GM19397 (cell line): ENCODE measurements around the gene SMYD3.

Experiments used
- ATAC-seq: cut with Tn5 transposase; IDR thresholded peaks from one replicate; pipeline ENCODE4 v1.9.1; 2021; ENCODE audit warnings: mild to moderate bottlenecking, moderate library complexity; ENCODE audit not compliant: unreplicated experiment

SMYD3 gene

DNA sequence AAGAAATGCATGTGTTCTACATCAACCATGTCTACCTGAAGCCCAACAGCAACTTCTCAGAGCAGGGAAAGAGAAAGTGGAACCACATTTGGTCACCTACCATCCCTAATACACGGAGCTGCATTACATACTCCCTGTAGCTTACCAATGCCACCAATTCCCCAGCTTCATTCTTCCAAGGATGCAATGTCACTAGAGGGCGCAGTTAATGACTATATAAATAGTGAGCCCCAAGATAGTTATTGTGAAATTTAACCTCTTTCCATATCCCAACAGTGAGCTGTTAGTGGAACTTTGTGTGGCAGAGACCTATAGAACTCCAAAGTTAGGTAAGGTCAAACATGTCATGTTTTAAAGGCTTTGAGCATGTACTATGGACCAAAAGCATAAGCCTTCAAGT lies 618.3 kb downstream of the SMYD3 start:
- ATAC-seq, result no peak

DNA sequence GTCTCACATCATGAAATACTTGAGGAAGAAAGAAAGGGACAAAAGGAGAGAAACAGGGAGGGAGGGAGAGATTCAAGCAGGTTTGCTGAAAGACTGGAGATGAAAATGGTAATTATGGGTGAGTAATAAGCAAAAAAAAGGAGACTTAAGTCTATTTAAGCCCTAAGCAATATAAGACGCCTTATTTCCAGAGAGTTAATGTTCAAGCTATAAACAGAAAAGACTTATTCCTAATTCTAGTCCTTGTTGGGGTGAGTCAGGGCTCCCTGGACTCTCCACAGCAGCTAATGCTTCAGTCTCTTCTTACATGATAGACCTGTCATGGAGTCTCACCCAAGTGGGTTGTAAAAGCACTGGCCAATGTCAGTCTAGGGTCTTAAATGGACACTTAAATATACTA lies 619.2 kb downstream of the SMYD3 start:
- ATAC-seq, result no peak

DNA sequence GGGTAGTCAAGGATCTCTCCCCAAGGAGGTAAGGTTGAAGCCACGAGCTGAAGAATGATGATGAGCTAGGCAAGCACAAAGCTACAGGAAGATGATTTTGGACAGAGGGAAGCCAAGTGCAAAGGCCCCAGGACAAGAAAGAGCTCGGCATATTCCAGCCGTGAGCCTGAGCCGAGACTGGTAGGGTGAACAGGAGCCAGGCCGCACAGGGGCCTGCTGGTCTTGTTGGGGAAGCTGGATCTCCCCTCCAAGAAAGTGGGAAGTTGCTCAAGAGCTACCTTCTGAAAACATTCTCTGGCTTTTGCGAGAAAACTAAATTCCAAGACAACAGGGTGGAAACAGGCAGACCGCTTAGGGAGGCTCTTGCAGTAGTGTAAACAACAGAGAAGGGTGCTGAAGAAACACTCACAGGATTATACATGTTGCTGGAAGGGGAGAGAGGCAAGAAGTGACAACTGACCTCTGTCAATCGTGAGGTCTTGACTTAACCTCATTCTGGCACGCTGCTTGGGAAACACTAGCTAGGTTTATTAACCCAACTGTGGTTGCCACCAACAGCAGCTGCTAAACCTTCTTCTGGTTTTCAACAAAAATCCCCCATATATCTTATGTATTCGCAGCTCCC lies 625.2 kb downstream of the SMYD3 start:
- ATAC-seq, result no peak

DNA sequence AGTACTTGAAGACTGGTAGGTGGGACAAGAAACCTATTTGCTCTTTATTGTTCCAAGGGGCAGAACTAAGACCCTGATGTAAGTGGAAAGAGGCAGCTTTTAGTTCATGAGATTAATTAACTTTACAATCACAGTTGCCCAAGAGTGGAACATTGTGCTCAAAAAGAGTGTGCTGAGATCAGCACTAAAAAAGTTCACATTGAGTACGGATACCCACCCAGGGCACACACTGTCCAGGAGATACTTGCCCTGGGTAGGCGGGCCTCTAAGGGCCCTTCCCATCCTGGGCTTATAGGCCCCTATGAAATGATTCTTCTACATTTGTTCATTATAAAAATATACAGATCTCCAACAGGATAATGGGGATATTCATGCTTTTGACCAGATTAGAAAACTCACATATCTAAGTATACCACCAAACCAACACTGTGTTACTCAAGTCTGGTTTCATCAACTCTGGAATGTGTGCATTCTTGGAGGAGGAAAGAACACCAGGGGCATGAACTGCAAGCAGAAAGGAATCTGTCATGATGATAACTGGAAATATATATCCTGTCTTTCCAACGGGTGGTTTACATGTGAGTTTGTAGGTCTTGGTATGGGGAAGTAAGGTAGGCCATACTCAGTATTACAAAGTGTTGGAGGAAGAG lies 626.2 kb downstream of the SMYD3 start:
- ATAC-seq, result no peak

DNA sequence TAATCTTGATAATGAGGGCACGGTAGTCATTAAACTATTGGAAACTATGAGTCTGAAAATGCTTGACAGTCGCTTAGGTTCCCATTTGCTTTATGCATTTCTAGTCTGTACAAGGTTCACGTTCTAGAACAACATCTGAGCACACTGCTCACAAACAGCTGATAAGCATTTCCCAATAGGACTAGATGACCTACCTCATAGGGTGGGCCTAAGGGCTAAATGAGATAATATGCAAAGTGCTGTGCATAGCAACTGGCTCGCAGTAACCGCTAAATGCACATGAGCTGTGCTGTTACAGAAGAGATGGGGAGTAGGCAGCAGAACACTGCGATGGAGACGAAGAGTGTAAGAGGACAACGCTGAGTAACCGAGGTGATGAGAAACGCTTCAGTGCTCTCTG lies 628.0 kb downstream of the SMYD3 start:
- ATAC-seq, result no peak

DNA sequence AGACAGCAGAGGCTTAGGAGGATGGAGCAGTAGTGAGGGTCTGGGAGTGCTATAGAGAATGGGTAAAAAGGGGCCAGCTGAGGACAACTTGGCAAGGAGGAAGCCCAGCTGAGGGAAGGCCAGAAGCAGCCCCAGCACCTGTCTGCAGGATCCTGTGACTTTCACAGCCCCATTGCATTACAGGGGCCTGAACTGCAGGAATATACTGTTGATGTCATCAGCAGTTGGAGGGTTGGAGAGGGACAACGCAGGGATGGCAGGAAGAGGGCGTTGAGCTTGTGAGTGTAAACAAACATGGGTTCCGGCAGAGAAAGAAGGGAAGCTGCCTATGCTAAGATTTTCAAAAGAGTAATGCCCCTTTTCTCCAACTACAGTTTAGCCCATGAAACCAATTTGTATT lies 628.5 kb downstream of the SMYD3 start:
- no peak for ATAC-seq

DNA sequence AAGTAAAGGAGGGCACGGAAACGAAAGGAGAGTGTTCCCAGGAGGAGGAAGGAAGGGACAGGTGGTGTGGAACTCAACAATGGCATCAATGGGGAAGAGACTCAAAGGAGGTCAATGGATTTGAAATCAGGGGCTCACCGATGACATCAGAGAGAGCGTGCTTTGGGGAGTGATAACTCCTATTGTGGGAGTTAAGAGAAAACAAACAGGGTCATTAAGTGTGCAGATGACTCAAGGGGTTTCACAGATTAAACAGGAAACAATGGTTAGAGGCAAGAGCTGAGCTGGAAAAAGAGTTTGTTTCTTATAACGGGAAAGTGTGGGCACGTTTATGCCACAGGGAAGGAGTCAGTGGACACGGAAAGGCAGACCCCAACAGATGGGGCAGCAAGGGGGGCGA lies 629.1 kb downstream of the SMYD3 start:
- no peak for ATAC-seq

DNA sequence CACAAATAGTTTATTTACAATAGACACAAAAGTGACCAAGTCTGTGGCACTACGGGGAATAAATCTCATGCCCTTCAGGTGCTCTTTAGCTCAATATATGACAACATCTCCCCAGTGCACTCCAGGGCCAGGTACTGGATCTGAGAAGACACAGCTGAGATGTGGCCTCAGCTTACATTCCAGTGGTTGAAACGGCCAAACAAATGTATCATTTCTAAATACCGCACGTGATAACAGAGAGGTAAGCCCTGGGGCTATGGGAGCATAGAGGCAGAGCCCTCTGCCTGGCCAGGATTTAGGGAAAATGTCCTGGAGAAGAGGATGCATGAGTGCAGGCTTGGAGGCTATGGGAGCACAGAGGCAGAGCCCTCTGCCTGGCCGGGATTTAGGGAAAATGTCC lies 630.5 kb downstream of the SMYD3 start:
- ATAC-seq, result no peak

DNA sequence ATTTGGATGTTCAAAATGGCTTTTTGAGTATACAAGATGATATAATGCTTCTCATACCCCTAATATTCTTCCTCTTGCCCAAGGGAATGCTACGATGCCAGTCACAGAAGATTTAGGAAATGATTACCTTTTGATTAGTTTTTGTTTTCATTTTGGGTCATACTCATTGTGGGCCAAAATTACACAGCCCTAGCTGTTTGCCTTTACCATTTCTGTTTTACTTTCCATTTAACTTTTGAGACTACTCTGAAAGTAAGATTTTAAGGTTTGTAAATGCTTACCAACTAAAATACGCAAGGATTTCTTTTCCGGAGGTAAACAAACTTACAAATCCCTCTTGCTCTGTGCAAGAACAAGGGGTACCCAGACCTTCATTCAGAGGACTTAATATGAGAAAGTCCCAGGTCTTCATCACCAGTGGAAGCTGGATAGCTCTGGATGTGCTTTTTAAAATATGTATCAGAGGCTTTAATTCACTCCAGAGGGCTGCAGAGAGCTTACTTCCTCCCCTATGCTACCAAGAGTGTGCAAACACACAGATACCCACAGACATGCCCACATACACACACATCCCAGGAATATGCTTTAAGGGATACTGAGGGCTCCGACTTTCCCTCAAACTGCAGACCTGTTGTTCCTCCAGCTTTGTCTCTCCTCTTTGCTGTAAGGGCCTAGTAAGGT lies 631.4 kb downstream of the SMYD3 start:
- ATAC-seq, result no peak

DNA sequence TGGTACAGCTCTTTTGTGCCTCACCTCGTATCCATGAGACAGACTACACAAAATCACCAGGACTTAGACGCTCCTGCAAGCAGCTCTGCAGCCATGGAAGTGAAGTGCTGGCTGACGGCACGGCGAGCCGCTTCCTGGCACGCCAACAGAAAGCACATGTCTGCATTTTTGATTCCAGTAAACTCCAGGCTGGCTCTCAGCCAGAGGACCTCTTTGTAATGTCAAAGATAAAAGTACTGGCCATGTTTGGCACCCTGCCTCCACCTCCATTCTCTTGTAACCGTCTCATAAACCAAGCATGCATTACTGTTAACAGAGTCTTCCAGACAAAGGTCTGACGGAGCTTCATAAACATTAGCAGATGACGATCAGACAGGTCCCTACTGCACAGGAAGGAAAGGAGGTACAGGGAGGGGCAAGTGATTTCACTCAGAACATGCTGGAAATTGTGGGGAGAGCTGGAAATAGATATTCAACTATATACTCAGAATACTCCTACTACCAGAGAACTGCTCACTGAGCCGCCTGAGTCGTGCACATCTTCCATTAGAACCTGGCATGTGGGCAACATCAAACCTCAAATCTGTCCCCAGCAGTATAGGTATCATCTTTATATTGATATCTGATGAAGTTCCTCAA lies 632.0 kb downstream of the SMYD3 start:
- ATAC-seq, result no peak

DNA sequence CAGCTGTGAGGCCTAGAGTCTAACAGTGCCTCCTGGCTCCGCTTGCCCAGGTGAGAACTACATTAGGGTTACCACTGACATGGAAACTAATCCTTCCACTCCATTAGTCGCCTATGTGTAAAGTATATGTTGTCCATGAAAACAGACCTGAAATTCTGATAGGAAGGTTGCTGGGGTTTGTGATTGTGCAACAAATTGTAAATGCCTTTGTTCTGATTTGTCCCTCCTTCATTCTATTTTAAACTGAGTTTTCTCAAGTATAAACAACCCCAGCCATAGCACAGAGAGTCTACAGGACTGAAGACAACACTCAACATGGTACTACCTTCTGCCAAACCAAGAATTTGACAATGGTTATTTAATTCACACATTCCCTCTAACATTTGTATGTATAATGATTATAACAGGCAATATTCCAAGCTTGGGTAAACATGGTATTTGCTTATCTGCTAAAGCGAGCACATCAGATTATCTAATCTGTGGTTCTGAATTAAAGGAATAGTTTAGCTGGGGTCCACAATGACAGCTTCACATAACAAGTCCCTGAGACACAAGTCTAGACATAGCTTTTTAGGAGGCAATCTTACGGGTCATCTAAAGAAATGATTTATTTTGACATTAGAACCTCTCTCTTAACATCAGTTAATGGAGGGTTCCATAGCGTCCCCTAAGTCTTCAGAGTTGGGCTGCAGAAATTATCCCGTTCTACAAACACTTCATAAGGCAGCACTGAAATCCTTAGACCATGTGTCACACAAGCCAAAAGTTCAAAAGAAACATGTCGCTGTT lies 633.0 kb downstream of the SMYD3 start:
- ATAC-seq, result no peak

DNA sequence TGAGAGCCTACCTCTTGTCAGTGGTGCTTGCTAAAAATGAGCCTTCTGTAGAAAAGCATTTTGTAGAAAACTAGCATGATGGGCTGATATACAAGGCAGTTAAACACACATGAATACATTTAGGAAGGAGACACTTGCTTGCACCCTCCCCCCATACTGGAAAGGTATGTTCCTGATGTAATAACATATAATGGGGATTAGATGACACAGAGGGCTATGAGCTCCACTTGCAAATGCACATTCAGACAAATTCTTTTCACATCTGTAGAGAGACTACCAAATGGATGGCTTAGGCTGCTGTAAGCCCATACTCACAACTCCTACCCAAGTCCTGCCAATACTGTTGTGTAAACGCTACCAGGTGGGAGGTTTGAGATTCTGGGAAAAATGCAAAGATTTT lies 634.0 kb downstream of the SMYD3 start:
- ATAC-seq, result no peak

DNA sequence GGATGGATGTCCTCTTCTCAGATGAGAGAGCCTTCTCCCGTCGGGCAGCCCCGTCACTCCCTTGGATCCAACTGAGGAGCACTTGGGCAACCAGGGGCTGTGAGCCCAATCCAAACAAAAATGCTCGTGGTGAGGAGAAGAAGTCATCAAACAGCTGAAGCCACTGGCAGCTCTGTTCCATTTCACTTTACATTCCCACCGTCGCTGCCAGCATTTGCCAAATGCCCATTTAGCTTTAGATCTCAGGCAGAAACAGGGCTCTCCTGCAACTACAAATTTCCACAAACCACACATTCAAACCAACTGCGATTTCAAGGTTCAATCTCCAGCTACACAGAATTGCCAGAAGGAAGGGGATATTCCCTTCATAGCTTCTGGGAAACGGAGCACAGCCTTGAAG lies 634.6 kb downstream of the SMYD3 start:
- no peak for ATAC-seq

DNA sequence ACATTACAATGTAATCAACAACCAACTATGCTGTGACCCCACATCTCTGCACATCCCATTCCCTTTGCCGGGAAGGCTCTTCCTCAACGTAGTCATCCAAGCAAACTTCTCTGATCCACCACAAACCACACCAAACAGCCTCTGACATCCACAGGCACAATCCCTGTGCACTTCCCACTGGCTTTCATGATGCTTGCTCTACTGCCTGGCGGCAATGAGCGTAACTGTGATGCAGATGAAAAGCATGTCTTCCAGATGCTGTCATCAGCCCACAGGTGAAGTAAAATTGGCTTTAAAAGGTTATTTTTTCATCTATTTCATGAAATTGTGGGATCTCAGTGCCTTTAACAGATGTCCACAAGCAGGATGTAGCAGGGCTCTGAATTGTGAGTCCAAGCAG lies 635.2 kb downstream of the SMYD3 start:
- no peak for ATAC-seq

DNA sequence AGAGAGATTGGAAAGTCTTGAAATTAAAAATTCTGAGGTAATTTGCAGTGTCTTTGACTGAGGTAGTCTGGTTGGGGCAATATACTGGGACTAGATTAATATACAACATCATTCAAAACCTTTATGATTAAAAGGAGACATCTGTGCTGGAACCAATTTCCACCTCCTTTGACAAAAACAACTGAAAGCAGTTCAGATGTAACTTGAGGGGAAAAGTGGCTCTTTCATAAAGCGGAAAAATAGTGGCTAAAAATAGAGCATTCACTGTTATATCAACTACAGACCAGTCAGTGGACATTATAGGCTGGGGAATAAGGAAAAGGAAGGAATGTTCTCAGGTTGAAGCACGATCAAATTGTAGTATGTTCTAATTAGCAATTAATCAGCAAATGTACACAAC lies 635.9 kb downstream of the SMYD3 start:
- no peak for ATAC-seq

DNA sequence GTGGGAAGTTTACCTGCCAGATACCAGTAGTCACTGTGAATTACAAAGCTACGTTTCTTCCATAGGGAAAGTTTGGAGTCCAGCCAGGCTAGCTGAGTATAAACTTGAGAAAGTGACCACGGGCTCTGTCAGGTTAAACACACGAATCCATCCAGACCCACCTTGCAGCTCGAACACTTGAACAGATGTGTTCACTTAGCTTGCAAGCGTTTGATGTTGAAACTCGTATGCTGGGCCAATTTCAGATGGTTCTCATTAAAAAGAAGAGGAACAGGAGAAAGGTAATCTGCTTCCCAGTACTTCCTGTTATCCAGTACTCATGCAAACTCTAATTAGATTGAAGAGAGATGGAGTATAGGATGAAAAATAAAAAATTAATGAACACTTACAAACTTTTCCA lies 636.4 kb downstream of the SMYD3 start:
- ATAC-seq, result no peak

DNA sequence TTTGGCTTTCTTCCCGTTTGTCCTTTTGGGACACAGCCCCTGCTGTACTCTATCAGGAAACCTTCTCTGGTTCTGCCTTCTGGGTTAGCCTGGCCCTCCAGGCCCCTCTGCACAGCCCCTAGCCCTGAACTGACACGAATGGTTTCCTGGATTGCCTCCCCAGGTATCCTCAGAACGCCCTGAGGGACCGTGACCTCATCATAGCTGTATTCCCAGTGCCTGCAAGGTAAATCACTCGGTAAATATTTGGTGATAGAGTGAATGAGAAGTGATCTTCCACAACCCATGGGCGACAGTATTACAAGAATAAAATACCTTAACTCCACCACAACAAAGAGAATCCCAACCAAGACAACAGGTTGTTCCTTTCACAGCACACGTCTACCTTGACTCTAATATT lies 637.2 kb downstream of the SMYD3 start:
- no peak for ATAC-seq

DNA sequence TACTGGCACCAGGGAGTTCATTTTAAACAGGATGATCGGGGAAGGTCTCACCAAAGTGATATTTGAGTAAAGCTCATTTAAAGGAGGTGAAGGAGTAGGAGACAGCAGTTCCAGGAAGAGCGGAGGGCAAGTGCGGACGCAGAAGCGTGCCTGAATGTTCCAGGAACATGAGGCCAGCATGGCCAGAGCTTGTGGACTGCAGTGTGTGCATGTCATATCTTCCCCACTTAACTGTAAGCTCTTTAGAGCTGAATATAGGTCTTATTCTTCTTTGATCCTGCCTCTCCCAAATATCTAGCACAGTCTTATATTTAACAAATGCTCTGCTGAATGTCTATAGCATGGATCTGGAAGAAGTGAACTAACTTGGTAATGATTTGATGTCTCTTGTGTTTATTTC lies 639.3 kb downstream of the SMYD3 start:
- no peak for ATAC-seq

DNA sequence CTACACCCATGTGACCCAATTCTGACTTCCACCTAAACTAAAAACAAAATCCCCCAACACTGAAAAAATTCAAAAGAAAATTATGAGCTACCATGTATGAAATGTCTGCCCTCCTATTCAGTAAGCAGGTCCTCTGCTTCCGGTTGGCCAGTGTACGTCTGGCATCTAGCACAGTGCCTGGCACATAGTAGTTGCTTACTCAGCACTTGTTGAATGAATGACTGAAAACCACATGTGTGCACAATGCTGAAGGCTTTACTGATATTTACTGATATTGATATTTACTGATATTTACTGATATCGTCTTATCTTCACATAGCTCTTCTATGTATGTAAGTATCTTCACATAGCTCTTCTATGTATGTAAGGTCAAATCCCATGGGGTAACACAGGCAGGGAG lies 642.2 kb downstream of the SMYD3 start:
- ATAC-seq, result no peak

DNA sequence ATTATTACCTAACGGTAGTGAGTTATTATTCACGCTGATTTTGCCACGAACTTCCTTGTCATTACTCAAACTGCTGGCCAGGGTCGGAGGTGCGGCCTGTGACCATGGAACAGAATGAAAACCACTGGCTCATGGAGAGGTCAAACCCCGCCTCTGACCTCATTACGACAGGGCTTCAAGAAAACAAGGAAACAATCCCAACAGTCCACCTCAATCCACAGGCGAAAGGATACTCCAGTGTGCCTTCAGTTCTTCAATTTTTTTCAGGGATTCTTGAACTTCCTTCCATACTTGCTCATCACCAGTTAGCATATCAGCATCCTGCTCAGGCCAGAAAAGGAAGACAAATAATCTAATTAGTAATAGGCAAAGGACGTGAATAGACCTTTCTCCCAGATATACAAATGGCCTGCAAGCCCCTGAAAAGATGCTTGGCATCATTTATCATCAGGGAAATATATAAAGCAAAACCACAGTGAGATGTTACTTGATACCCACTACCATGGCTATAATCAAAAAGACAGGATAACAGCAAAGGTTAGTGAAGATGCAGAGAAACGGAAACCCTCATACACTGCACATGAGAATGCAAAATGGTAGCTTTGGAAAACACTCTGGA lies 643.4 kb downstream of the SMYD3 start:
- no peak for ATAC-seq
